EH (cell line): Measurements from ENCODE around the gene ADGRG7.
A peak's percentile ranks its signal among the peaks of the same experiment; 100 is the strongest.
"Not testable (repeated sequence)": the region's sequence is repeated elsewhere in the genome, so short reads cannot be mapped to it uniquely, and the experiment has no call there.

Source experiments
- DNase-seq: peaks from one replicate; pipeline ENCODE4 v3.0.0-alpha.2; 2015; ENCODE audit warnings: low read depth

The ADGRG7 gene

DNA sequence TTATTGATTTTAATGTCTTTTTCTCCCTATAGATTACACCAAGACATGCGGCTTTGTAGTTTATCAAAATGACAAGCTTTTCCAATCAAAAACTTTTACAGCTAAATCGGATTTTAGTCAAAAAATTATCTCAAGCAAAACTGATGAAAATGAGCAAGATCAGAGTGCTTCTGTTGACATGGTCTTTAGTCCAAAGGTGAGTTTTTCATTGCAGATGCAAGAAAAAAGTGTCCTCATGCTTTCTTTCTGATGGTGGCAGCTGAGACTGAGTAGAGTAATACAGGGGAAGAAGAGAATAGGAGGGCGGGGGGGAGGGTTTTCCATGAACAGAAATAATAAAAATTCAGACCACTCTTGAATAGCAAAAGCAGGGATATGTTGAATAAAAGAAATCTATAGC lies 36.5 kb downstream of the ADGRG7 start:
- DNase-seq, result no peak

DNA sequence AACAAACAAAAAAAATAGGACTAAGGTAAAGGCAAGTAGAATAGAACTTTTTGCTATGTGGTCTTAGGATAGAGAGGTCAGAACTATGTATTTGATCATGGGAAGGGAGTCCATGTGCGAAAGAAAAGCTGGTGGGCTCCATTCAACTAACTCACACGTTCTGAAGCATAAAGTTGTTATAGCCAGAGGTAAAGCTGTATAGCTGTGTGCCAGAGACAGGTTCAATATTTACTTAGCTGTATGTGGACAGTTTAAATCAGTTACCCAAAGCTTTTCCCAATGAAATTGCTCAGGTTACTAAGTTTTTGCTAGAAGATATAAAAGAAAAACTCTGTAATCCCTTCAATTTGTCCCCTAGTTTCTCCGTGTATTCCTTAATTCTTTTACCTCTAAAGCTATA lies 37.8 kb downstream of the ADGRG7 start:
- DNase-seq, result no peak

DNA sequence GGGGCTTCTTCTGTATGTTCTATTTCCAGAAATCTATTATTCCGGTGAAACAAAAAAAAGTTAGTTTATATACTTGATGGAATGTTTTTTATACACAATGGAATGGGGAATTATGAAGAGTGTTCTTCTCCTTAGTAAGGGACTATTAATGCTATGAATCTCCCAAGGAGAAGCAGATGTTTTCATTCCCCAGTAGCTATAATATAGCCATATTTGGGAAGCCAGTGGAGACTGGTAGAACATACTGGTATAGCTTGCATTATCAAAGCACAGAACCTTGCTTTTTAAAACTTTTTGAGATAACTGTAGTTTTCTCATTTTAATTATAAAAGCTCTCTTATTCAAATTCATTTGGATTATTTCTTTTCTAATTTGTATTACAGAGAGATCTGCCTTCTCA lies 38.3 kb downstream of the ADGRG7 start:
- peak; percentile 15 for DNase-seq

DNA sequence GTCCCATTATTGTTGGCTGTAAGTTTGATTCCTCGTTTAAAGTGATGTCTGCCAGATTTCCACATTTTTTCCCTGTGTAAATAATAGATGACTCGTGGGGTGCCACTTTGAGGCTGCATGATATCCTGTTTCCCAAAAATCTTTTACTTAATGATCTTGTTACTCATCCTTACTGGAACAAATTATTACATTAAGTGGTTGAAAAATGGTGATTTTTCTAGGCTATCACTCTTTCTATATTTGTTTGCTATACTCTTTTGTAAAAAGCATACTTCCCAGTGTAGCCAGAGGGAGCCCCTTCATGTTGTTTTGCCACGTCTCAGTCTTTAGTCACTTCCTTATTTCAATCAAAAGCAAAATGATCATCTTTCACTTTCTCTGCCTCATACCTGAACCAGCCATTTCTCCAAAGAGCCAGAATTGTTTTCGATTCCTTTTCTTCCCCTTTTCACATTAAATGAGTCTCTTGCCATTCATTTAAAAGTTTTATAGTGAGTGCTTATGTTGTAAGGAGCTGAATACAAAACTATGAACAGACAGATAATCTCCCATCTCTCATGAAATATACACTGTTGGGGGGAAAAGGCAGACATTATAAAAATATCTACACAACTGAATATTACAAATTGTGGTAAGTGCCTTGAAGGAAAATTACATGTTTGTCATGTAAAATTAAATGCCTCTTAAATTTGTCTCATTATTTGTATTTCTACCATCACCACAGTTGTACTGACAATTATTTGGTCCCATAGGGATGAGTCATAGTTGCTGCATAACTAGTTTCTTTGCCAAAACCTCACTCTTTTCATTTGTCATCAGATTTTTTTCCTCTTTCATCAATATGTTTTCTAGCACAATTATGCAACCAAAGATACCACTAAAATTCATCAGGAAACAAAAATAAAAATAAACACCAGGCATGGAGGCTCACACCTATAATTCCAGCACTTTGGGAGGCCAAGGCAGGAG lies 41.5 kb downstream of the ADGRG7 start:
- DNase-seq, result peak; percentile 71

DNA sequence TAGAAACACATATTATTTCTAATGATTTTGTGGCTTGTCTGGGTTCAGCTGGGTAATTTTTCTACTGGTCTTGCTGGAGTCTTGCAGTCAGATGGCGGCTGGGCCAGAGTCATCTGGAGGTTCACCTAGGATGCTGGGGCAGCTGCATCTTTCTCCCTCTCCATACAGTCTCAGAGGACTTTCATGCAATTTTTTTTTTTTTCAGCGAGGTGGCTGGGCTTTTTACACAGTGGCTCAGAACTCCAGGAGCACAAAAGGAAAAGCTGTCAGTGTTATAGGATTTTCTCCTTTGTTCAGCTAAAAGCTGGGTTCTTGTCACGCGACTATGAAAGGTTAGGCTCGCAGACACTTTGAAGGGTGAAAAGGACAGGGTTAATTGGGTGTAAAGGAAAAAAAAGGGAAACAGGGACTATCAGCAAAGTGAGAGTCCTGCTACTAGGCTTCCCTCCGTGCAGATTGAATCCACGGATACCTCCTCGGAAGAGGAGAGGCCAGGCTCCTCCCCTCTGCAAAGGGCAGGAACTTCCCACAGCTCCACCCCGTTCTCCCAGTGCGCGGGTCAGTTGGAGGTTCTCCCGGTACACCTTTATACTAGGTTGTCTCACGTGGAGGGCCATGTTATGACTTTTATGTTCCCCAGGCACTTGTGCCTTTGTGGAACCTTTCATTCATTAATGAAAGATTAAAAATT lies 44.3 kb downstream of the ADGRG7 start:
- no peak for DNase-seq

DNA sequence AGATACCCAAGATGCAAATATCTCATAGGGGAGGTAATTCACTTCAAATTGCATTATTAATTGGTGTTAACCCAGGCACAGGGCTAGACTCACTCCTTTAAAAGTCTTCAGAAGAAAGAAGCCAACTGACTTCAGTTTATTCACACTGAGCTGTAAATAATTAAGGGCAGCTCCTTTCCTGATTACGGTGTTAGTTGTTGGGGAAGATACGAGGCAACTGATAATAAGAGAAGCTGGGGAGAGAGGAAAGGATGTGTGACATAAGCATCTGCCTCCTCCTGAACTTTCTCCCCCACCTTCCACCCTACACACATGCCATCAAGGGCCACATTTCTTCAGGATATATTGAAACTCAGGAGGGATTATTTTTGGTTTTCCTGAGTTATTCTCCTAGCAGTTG lies 47.5 kb downstream of the ADGRG7 start:
- no peak for DNase-seq

DNA sequence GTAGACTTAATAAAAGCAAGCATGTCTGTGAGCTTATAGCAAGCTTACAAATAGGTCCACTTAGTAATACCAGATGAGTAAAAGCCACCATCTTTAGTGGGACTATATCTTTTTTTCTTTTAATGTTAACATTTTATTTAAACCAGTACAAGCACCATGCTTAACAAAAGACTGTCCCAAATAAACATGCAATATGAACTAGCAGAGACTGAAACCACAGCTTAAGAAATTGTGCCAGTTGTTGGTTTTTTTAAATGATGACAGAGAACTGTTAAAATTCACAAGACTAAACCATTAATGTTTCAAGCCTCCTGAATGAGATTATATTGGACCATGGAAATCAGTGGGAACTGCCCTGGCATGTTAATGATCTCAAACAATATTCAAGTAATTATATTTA lies 51.9 kb downstream of the ADGRG7 start:
- DNase-seq, result not testable (repeated sequence)

DNA sequence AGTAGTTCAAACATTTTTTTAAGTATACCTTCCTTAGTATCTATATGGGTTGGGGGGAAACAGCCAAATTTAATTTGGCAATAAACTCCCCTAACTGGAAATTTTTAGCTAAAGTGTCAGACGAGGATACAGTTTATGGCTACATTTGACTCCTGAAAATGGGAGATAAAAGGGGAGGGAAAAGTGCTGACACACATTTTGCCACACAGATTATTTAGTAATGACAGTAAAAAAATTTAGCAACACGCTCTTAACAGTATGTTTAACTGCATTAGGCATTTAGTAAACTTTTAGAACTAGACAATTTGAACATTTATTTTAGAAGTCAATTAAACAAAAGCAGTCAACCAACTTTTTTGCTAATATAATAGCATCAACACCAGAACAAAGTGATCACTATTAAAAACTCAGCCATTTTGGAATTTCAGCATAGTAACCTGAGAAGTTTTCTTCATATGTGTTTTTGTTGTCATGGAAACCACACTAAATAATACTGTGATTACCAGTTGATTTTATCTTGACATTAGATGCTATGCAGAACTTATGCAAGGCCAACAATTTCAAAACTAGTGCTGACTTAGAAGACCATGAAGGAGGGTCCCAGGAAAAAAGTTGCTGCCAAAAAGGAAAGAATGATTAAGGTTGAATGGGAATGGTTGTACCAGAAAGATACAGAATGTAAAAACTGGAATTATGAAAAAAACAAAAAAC lies 52.9 kb downstream of the ADGRG7 start:
- peak; percentile 23 for DNase-seq

DNA sequence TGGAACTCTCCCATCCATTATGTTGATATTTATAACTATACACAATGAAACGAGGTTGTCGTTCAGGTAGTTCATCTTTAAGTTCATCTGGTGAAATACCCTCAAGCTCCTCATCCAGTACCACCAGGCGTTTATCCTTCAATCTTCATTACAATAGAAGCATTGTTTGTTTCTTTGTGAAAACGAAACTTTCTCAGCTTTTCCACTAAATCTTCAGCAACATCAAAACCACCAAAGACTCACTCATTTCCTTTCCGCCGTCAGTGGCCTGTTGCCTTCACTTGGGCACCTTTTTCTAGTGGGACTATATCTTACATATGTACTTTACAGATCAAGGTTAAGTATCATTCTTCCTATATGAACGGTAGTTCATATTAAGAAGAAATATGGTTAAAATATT lies 55.8 kb downstream of the ADGRG7 start:
- DNase-seq, result no peak

DNA sequence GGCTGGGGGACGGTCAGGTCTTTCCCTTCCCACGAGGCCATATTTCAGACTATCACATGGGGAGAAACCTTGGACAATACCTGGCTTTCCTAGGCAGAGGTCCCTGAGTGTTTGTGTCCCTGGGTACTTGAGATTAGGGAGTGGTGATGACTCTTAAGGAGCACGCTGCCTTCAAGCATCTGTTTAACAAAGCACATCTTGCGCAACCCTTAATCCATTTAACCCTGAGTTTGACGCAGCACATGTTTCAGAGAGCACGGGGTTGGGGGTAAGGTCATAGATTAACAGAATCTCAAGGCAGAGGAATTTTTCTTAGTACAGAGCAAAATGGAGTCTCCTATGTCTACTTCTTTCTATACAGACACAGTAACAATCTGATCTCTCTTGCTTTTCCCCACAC lies 57.3 kb downstream of the ADGRG7 start:
- DNase-seq, result not testable (repeated sequence)

DNA sequence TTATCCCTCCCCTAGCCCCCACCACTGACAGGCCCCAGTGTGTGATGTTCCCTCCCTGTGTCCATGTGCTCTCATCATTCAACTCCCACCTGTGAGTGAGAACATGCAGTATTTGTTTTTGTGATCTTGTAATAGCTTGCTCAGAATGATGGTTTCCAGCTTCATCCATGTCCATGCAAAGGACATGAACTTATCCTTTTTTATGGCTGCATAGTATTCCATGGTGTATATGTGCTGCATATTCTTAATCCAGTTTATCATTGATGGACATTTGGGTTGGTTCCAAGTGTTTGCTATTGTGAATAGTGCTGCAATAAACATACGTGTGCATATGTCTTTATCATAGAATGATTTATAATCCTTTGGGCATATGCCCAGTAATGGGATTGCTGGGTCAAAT lies 57.9 kb downstream of the ADGRG7 start:
- not testable (repeated sequence) for DNase-seq

DNA sequence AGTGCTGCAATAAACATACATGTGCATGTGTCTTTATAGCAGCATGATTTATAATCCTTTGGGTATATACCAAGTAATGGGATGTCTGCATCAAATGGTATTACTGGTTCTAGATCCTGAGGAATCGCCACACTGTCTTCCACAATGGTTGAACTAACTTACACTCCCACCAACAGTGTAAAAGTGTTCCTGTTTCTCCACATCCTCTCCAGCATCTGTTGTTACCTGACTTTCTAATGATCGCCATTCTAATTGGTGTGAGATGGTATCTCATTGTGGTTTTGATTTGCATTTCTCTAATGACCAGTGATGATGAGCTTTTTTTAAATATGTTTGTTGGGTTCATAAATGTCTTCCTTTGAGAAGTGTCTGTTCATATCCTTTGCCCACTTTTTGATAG lies 61.6 kb downstream of the ADGRG7 start:
- not testable (repeated sequence) for DNase-seq

DNA sequence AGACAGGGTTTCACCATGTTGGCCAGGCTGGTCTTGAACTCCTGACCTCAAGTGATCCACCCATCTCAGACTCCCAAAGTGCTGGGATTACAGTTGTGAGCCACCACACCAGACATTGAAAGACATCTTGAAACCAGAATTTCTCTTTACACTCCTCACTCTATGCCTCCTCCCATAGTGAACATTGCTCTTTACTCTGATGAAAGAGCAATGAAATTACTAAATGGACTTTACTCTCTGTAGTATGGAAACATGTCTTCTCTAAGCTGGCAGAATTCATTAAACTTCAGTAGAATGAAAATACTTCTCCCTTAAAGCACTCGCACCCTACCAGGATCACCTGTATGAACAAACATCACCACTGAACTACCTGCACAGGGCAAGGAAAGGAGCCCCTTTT lies 72.1 kb downstream of the ADGRG7 start:
- DNase-seq, result no peak

DNA sequence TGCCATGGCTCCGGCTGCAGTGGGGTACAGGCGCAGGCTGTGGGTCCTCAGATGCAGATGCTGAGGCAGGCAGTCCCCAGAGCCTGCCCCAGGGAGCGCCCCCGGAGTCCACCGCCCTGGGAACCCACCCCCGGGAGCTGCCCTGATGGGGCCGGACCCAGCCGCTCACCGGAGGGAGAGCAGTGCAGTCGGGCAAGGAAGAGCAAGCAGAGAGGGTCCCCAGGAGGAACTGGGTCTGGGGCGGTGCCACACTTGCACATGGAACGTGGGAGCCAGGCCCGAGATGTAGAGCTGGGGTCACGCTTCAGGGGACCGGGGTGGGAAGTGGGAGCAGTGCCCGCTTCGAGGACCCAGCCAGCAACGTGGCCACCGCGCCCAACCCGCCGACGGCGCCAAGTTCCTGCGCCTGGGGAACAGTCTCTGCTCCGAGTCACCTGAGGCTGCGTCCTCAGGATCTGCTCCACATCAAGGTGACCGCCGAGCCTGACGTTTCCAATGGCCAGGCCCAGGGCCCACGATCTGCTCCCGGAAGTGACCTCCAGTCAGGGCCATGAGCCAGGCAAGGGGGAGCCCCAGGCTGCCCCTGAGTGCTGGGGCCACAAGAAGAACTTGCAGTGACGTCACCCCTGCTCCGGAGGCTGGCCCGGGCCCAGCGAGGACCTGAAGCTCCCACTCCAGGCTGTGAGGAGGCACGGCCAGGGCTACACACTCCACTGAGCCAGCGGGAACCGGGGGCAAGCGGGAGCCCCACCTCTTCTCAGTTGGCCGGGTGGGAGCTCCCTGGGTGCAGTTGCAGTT lies 72.9 kb downstream of the ADGRG7 start:
- DNase-seq, result peak; percentile 9

DNA sequence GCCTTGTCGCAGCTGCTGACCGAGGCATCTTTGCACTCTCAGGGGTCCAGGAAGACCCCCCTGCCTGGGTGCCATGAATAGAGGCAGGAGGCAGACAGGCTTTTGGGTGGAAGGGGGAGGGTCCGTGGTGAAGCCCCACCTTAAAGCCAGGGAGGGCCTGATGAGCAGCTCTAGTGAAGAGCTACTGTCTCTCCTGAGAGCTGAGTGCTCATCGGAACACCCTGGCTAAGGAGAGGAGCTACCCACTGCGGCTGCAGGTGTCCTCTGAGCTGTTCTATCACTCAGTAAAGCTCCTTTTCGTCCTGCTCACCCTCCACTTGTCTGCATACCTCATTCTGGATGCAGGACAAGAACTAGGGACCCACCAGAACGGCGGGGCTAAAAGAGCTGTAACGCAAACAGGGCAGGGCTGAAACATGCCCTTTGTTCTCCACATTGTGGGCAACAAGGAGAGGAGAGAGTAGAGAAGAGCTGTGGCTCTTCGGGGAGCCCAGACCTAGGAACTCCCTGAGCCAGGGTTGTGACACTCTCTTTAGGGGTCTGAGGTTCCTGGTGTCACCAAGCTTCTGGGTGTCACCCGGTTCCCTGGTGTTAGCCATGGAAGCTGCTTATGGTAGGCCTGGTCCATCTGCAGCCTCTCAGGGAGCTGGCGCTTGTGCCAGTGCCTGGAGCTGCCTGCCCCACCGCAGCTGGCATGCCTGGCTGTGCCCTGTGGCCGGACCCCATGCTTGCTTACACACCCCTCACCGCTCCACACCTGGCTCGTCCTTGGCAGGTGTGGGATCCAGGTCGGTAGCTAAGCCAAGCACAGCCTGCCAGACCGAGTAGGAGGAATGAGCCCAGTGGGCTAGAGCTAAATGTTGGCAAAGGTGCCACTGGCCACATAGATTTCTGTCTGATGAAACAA lies 73.7 kb downstream of the ADGRG7 start:
- DNase-seq, result no peak

DNA sequence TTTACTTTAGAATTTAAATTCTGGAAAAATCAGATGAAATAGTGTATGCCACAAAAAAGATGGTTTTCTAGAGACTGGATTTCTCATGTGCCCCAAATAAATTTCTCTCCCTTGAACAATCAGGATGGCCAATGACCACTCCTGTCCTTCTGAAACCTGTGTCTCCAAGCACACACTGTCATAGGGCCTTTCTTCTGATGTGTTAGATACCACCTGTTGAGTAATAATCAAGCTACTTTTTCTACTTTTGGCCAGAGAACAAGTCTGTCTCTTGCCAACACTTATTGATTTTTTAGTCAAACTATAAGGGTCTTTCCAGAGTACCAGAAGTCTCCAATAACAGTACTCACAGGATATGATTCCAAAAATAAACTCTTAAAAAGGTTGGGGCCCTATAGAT lies 83.8 kb downstream of the ADGRG7 start:
- no peak for DNase-seq

DNA sequence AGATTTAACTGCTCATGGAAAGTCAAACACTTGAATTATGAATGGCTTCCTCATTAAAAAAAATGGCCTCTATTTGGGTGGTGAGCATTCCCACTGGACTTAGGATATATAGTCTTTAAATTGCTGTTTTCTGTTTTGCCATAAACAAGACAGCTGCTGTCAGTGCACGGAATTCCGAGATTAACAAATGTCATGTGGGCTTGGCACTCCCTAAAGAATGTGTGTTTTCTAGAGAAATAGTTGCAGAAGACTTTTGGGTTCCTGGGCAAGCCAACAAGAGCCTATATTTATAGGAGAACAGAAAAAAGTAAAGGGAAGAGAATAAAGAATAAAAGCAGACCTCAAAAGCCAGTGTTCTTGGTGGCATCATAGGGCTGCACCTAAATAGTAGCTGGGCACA lies 86.3 kb downstream of the ADGRG7 start:
- no peak for DNase-seq

DNA sequence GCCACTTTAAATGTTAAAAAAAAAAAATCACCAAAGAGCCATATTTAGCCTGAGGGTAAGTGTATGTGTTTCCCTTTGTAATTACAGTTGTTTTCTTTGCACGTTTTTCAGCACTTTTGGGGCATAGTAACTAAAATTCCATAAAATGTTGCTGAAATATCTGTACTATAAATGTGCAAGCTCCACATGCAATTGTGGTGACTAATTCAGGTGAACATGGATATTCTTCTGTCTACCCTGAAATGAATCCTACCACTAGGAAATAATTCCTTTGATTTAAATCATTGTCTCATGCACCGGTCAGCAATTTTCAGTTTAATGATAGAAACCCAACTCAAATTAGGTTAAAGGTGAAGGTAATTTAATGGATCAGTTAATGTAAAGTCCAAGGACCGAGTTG lies 86.8 kb downstream of the ADGRG7 start:
- no peak for DNase-seq

DNA sequence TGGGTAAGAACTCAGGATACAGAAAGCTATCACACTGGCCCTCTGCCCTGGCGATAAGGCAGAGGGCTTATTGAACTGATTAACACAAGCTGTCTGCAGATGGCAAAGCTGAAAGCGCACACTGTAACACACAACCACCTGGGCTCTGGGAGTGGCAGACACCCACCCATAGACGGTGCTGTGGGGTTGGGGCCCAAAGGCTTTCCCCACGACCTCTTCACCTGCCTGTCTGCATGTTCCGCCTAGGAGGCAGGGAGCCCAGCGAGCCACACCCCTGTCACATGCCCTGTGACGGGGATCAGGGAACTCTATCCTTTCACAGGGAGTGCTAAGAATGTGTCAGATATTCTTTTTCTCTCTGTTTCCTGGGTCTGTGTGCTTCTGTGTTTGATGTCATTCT lies 87.8 kb downstream of the ADGRG7 start:
- DNase-seq, result no peak

DNA sequence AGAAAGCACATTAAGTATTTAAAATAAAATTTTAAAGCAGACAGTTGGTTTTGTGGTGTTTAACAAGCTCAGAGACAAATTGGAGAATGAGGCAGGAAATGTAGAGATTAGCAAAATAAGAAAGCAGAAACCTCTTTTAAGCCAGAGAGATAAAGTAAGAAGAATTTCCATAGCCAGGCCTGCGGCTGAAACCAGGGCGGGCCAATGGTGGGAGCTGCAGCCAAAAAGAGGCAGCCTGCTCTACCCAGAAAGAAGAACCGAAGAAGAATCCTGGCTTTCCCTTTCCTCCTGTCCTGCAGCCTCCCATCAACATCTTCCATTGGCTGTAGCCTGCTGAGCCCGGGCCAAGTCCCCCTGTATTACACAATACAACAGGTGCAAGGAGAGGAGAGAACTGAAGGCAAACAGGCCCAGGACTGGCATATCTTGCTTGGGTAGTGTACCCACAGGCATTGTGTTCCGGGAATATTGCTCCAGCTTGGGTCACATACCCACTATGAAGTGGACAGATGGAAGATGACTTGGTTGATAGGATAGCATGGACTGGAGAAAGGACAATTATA lies 88.4 kb downstream of the ADGRG7 start:
- DNase-seq, result no peak

DNA sequence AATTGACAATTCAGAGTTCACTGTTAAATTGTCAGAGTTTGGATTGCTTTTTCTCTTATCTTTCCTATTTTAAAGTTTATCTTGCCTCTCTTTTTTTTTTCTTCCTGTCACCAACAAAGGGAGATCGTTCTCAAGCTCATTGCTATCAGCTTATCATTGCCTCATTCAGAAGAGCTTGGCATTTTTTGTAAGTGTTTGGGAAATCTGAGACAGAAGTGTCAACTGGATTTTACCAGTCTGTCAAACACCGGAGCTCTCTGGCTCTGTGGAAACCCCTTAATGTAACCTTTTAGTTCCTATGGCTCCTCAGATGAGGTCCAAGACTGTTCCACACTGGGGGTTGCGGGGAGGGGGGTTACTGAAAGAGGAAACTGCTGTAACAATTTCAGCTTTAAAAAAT lies 89.3 kb downstream of the ADGRG7 start:
- DNase-seq, result no peak
